Kidney (tissue), 14 donors: ENCODE results near the gene ZNF701. TPM values are rescaled to one million over a fixed set of nuclear protein-coding genes. Genes with fewer than 3 reads are reported as not detected.

Source experiments
- DNase-seq, 5 donors: peaks; one replicate each; pipeline ENCODE4 v3.0.0-alpha.2; 2013 to 2020
- FAIRE-seq: peaks from 2 replicates; lab custom pipeline; 2012; peaks lifted over from hg19 to GRCh38; lab: Jason Lieb, UNC
- H3K27ac ChIP-seq, 2 donors: one replicate each; pipeline ENCODE4 v1.7.0; 2013; ENCODE audit warnings: low read depth in 2 of 2, low read length in 2 of 2, inconsistent platforms in 1 of 2
- H3K27me3 ChIP-seq: one replicate; pipeline ENCODE4 v1.7.1; 2013; ENCODE audit warnings: low read length, inconsistent platforms; ENCODE audit not compliant: control insufficient read depth, insufficient read depth
- H3K36me3 ChIP-seq, 3 donors: one replicate each; pipeline versions ENCODE4 v1.7.0 to v1.7.1; 2013; ENCODE audit warnings: low read length in 3 of 3, control low read depth in 1 of 3, inconsistent platforms in 1 of 3; ENCODE audit not compliant: insufficient read depth in 3 of 3, control insufficient read depth in 2 of 3
- H3K4me1 ChIP-seq, 3 donors: one replicate each; pipeline versions ENCODE4 v1.7.0 to v1.7.1; 2013; ENCODE audit warnings: low read length in 3 of 3, inconsistent platforms in 1 of 3, low read depth in 1 of 3; ENCODE audit not compliant: control insufficient read depth in 2 of 3, insufficient read depth in 2 of 3
- H3K4me3 ChIP-seq, 3 donors: one replicate each; pipeline versions ENCODE4 v1.7.0 to v1.8.1; 2013; ENCODE audit warnings: low read length in 3 of 3, control low read depth in 1 of 3, inconsistent platforms in 1 of 3
- H3K9ac ChIP-seq, 3 donors: one replicate each; pipeline versions ENCODE4 v1.7.0 to v1.7.1; 2013; ENCODE audit warnings: low read length in 3 of 3, control low read depth in 1 of 3, inconsistent platforms in 1 of 3
- H3K9me3 ChIP-seq, 3 donors: one replicate each; pipeline versions ENCODE4 v1.7.0 to v1.7.1; 2013; ENCODE audit warnings: low read length in 3 of 3, control low read depth in 1 of 3, inconsistent platforms in 1 of 3; ENCODE audit not compliant: control insufficient read depth in 2 of 3, insufficient read depth in 1 of 3
- intact Hi-C: fragments of 100-400 bp; cut with DNase I; formaldehyde crosslinking; loops from one replicate; pipeline ENCODE4 v1.11.1; 2022
- polyA plus RNA-seq: library from polyadenylated mRNA; stranded (reverse); fragments of 350-450 nt; fragmentation: Illumina TruSeq; extraction: RNeasy Lipid Tissue Mini Kit (QIAGEN cat#74804); gene quantifications from one replicate; pipeline ENCODE4 v1.2.3, GENCODE V29; 2014; ENCODE audit warnings: low read depth, low replicate concordance; ENCODE audit not compliant: insufficient read depth
- total RNA-seq: library from RNA; stranded (reverse); fragmentation: NEBNext Ultra II Directional; extraction: Animal tissue kit (Norgen Biotek cat#: 25700); gene quantifications from one replicate; pipeline ENCODE4 v1.2.1, GENCODE V29; 2021
- TF ChIP-seq, protein P1 (sequence below): IDR thresholded peaks from 3 replicates; pipeline ENCODE4 v1.5.1; 2012; ENCODE audit warnings: mild to moderate bottlenecking, moderate library complexity, borderline replicate concordance; ENCODE audit not compliant: insufficient read depth; ENCODE audit errors: extremely low read depth
- donor health status: control.
- donor health status: control.
- donor health status: control.
- donor health status: control.
- donor health status: control.
- donor health status: DM: yes; HTN: yes; CAD: no.
- donor health status: Normal renal cell carcinoma (clear cell type).

The ZNF701 gene
- total and polyA plus RNA-seq, 2 donors from 2014 or later, result 5.8 to 25.1 TPM

DNA sequence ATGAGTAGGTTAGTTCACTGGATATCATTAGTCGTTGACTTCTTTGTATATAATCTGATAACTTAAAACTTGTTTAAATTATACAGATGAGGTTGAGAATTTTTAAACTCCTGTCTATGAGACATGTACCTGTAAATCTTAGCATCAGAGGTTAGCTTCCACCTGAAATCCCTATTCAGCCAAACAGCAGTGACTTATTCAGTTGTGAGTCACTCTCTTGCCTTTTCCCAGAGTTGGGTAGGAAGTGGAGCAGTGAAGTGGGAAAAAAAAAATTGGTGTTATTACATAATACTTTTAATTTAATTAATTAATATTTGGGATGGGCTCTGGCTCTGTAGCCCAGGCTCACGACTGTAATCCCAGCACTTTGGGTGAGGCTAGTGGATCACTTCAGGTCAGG, 32.9 kb downstream of the ZNF701 start:
- H3K9ac ChIP-seq, result no peak overlapping the region
- H3K27me3 ChIP-seq, result no peaks in the 10 kb centered on the region
- H3K27ac ChIP-seq, result no peak overlapping the region
- FAIRE-seq (no peak), DNase-seq (no peak)
- H3K36me3 ChIP-seq, result peaks cover 0 to 3% (median 0%) of the 10 kb centered on the region in 3 donors
- intact Hi-C loops, result no loop called here
- TF ChIP-seq, protein P1, sequence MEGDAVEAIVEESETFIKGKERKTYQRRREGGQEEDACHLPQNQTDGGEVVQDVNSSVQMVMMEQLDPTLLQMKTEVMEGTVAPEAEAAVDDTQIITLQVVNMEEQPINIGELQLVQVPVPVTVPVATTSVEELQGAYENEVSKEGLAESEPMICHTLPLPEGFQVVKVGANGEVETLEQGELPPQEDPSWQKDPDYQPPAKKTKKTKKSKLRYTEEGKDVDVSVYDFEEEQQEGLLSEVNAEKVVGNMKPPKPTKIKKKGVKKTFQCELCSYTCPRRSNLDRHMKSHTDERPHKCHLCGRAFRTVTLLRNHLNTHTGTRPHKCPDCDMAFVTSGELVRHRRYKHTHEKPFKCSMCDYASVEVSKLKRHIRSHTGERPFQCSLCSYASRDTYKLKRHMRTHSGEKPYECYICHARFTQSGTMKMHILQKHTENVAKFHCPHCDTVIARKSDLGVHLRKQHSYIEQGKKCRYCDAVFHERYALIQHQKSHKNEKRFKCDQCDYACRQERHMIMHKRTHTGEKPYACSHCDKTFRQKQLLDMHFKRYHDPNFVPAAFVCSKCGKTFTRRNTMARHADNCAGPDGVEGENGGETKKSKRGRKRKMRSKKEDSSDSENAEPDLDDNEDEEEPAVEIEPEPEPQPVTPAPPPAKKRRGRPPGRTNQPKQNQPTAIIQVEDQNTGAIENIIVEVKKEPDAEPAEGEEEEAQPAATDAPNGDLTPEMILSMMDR, result no peak
- H3K9me3 ChIP-seq, result no peaks in the 10 kb centered on the region
- H3K4me3 ChIP-seq, result no peak overlapping the region
- H3K4me1 ChIP-seq, result no peaks in the 10 kb centered on the region

DNA sequence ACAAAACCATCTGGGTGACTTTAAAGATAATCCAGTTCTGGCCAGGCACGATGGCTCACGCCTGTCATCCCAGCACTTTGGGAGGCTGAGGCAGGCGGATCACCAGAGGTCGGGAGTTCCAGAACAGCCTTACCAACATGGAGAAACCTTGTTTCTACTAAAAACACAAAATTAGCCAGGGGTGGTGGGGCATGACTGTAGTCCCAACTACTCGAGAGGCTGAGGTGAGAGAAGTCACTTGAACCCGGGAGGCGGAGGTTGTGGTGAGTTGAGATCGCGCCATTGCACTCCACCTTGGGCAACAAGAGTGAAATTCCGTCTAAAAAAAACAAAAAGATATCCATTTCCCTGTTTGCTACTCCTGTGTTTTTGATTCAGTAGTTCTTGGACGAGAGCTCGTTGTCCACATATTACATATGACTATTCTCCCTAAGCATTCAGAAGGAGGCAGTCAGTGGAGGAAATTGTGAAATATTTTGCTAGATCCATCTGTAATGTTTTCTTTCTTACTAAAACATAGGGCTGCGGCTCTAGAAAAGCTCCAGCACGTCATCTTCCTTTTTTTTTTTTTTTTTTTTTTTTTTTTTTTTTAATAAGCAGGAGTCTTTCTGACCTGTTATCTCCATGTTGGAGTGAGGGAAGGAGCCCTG, 33.6 kb downstream of the ZNF701 start:
- no peaks in the 10 kb centered on the region for H3K4me1 ChIP-seq
- H3K4me3 ChIP-seq, result no peak overlapping the region
- peak overlapping the region in 1 of 2 donors; percentile 20 for H3K27ac ChIP-seq
- TF ChIP-seq, protein P1, result no peak
- no peak overlapping the region for H3K9ac ChIP-seq
- intact Hi-C loops, result no loop called here
- peak in 1 of 5 donors; percentile 11 for DNase-seq
- no peak for FAIRE-seq
- H3K27me3 ChIP-seq, result no peaks in the 10 kb centered on the region
- no peaks in the 10 kb centered on the region for H3K9me3 ChIP-seq
- peaks cover 0 to 3% (median 0%) of the 10 kb centered on the region in 3 donors for H3K36me3 ChIP-seq

DNA sequence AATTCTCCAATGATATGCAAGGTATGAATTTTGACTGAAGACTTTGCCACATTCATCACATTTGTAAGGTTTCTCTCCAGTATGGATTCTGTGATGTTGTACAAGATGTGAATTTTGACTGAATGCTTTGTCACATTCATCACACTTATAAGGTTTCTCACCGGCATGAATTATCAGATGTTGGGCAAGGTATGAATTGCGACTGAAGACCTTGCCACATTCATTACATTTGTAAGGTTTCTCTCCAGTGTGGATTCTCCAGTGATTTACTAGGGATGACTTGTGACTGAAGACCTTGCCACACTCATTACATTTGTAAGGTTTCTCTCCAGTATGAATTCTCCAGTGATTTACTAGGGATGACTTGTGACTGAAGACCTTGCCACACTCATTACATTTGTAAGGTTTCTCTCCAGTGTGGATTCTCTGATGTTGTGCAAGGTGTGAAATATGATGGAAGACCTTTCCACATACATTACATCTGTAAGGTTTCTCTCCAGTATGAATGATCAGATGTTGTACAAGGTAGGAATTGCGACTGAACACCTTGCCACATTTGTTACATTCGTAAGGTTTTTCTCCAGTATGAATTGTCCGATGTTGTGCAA, 43.3 kb downstream of the ZNF701 start:
- intact Hi-C loops, result no loop called here
- FAIRE-seq, result no peak
- Histone ChIP-seq H3K4me3 (no peak overlapping the region), H3K9me3 (peaks cover 0 to 17% (median 0%) of the 10 kb centered on the region in 3 donors), H3K9ac (no peak overlapping the region), H3K27ac (no peak overlapping the region), H3K36me3 (peaks cover 9 to 37% (median 18%) of the 10 kb centered on the region in 3 donors), H3K4me1 (no peaks in the 10 kb centered on the region), H3K27me3 (no peaks in the 10 kb centered on the region)
- no peak for DNase-seq
- TF ChIP-seq, protein P1, result no peak
